ENCODE results near the gene SYNM. TPM values are rescaled to one million over a fixed set of nuclear protein-coding genes. Genes with fewer than 3 reads are reported as not detected.
"Not testable (repeated sequence)": the region's sequence is repeated elsewhere in the genome, so short reads cannot be mapped to it uniquely, and the experiment has no call there.

The SYNM gene
- polyA plus RNA-seq, 1 experiment, result 1.8 TPM

- DNase-seq (ENCODE audit: low read depth), result no peak
- Histone ChIP-seq H3K36me3 (ENCODE audit: control insufficient read depth, insufficient read depth, low read length) (no peaks in the 10 kb centered on the region), H3K4me3 (ENCODE audit: low read depth, low read length) (no peak overlapping the region), H3K27me3 (ENCODE audit: control insufficient read depth, insufficient read depth, low read length) (no peaks in the 10 kb centered on the region)
- POLR2A ChIA-PET, result no interaction called here
- CTCF ChIA-PET, result interaction anchor here (0.8 to 2.7 kb wide), 3 partner anchors 70 to 103 kb away, joined by 3 to 14 read pairs (median 4); no protein-coding TSS in a partner anchor
- TF ChIP-seq, protein P1, sequence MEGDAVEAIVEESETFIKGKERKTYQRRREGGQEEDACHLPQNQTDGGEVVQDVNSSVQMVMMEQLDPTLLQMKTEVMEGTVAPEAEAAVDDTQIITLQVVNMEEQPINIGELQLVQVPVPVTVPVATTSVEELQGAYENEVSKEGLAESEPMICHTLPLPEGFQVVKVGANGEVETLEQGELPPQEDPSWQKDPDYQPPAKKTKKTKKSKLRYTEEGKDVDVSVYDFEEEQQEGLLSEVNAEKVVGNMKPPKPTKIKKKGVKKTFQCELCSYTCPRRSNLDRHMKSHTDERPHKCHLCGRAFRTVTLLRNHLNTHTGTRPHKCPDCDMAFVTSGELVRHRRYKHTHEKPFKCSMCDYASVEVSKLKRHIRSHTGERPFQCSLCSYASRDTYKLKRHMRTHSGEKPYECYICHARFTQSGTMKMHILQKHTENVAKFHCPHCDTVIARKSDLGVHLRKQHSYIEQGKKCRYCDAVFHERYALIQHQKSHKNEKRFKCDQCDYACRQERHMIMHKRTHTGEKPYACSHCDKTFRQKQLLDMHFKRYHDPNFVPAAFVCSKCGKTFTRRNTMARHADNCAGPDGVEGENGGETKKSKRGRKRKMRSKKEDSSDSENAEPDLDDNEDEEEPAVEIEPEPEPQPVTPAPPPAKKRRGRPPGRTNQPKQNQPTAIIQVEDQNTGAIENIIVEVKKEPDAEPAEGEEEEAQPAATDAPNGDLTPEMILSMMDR (IDR thresholded peaks at IDR 0.05; ENCODE audit: insufficient read depth, low read depth, low read length), result no peak
Measured at GRCh38 chr15:99110581-99111320, 5.9 kb downstream of the SYNM start.

DNA sequence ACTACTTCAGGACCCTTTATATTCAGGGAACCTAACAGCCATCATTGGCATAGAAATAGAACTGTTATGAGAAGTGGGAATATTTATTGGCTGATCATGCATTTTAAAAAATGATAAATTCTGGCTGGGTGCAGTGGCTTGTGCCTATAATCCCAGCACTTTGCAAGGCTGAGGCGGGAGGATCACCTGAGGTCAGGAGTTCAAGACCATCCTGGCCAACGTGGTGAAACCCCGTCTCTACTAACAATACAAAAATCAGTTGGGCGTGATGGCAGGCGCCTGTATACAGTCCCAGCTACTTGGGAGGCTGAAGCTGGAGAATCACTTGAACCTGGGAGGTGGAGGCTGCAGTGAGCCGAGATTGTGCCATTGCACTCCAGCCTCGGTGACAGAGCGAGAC is 6.8 kb downstream of the SYNM start:
- POLR2A ChIA-PET; H3K27me3 ChIP-seq (ENCODE audit: control insufficient read depth, insufficient read depth, low read length); DNase-seq (ENCODE audit: low read depth); H3K36me3 ChIP-seq (ENCODE audit: control insufficient read depth, insufficient read depth, low read length); H3K4me3 ChIP-seq (ENCODE audit: low read depth, low read length): not testable (repeated sequence)
- CTCF ChIA-PET, result interaction anchor here (0.8 to 1.3 kb wide), 3 partner anchors 11 to 99 kb away, joined by 3 to 4 read pairs (median 3); no protein-coding TSS in a partner anchor

GRCh38 chr15:99113547-99114271 is 8.8 kb downstream of the SYNM start:
- TF ChIP-seq, protein P1 (IDR thresholded peaks at IDR 0.05; ENCODE audit: insufficient read depth, low read depth, low read length), result no peak
- POLR2A ChIA-PET, result no interaction called here
- H3K36me3 ChIP-seq (ENCODE audit: control insufficient read depth, insufficient read depth, low read length), result no peaks in the 10 kb centered on the region
- CTCF ChIA-PET, result interaction anchor here (1.5 kb wide), 1 partner anchor 8 kb away, joined by 5 read pairs; the partner anchor contains the start of gene SYNM
- H3K4me3 ChIP-seq (ENCODE audit: low read depth, low read length), result no peak overlapping the region
- H3K27me3 ChIP-seq (ENCODE audit: control insufficient read depth, insufficient read depth, low read length), result no peaks in the 10 kb centered on the region
- no peak for DNase-seq (ENCODE audit: low read depth)

DNA sequence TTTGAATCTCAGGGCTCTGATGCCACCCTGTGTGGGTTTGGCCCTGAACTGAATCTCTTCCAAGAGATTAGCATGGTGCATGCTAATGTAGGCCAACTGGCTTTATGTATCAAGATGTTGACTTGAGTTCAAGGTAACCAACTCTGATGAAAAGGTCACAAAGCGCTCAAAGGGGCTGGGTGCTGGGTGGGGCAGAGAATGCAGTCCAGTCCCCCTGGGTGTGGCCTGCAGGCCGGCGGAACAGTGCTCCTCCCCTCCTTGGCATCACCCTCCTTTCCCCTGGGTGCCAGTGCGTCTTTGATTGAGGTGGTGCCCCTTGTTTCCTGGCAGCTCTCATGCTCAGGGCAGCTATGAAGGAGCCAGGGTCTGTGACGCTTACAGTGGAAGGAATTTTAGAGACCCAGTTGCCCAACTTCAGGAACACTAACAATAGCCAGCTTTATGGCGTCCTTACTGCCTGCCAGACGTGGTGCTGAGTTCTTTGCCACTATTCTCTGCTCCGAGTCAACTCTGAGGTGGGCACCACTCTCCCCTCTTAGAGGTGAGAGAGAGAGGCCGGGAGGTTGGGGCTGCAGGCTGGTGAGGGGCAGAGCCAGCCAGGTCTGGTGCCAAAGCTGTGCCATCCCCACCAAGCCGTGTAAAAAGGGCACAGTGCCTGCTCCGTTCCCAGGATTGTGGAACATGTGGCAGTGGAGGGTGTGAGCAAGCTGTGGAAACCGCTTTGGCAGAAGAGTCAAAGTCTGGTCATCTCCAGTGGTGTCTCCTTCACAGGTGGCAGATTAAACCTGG is 9.8 kb downstream of the SYNM start:
- no peak overlapping the region for H3K4me3 ChIP-seq (ENCODE audit: low read depth, low read length)

More for the DNA sequence above, 9.8 kb downstream of the SYNM start:
- ChIA-PET POLR2A (no interaction called here), CTCF (interaction anchor here (1.4 to 1.5 kb wide), 2 partner anchors 9 kb away, joined by 5 read pairs; partner anchors contain the start of gene SYNM)
- no peaks in the 10 kb centered on the region for H3K27me3 ChIP-seq (ENCODE audit: control insufficient read depth, insufficient read depth, low read length)
- H3K36me3 ChIP-seq (ENCODE audit: control insufficient read depth, insufficient read depth, low read length), result no peaks in the 10 kb centered on the region
- DNase-seq (ENCODE audit: low read depth), result no peak
- TF ChIP-seq, protein P1 (IDR thresholded peaks at IDR 0.05; ENCODE audit: insufficient read depth, low read depth, low read length), result no peak

Measured in BJ (cell line).